ENCODE measurements around the gene LDLRAD3. TPM values are rescaled to one million over a fixed set of nuclear protein-coding genes. Genes with fewer than 3 reads are reported as not detected.

LDLRAD3 gene
- polyA plus RNA-seq, 1 of the 3 experiments (the other 2 are of a cell fraction), result 10.6 TPM

DNA sequence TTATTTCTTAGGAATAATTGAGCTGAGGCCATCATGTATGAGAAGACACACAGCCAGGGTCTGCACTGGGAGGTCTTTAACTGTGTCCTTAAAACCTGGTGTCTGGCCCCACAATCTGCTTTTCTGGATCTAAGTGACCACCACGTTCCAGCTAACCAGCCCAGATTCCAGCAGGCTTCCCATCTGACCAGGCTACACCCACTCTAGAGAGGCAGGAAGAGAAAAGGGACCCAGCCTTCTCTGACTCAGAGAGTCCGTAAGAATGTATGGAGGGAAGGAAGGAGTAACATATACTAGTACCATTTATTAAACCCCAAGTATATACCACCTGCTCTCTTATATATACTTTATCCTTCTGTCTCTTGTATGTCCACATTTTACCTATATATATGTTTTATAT, 80.1 kb downstream of the LDLRAD3 start:
- WGBS (ENCODE audit: low lambda C conversion rate), result 28% methylated on average over 2 of the region's 2 CpGs

DNA sequence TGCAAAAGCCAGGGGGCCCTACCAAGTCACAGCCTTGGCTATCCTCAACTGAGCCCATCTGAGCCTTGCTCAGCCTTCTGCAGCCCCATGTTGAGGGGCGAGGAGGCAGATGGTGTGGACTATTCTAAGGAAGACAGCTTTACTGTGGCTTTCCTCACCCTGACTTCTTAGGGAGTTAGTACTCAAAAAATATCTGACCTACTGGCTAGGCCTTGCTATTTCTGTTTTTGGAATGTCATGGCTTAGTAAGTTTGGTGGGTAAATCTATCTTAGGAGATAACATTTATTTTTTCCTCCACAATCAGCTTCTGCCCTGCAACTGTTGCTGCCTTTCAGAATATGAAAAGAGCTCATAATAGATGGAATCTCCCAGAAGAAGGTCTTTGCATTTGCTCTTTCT, 80.9 kb downstream of the LDLRAD3 start:
- H2AFZ ChIP-seq (ENCODE audit: low read depth), result no peak overlapping the region
- TF ChIP-seq, protein P1, sequence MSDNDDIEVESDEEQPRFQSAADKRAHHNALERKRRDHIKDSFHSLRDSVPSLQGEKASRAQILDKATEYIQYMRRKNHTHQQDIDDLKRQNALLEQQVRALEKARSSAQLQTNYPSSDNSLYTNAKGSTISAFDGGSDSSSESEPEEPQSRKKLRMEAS (IDR thresholded peaks at IDR 0.05; ENCODE audit: low read depth), result no peak
- TF ChIP-seq FOSL2 (IDR thresholded peaks at IDR 0.05; ENCODE audit: borderline replicate concordance, low read depth), result no peak
- TF ChIP-seq, protein P2, sequence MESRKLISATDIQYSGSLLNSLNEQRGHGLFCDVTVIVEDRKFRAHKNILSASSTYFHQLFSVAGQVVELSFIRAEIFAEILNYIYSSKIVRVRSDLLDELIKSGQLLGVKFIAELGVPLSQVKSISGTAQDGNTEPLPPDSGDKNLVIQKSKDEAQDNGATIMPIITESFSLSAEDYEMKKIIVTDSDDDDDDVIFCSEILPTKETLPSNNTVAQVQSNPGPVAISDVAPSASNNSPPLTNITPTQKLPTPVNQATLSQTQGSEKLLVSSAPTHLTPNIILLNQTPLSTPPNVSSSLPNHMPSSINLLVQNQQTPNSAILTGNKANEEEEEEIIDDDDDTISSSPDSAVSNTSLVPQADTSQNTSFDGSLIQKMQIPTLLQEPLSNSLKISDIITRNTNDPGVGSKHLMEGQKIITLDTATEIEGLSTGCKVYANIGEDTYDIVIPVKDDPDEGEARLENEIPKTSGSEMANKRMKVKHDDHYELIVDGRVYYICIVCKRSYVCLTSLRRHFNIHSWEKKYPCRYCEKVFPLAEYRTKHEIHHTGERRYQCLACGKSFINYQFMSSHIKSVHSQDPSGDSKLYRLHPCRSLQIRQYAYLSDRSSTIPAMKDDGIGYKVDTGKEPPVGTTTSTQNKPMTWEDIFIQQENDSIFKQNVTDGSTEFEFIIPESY (IDR thresholded peaks at IDR 0.05; ENCODE audit: borderline replicate concordance, low read depth), result no peak
- H3K36me3 ChIP-seq (replicated peaks in 1 of 2; ENCODE audit: control insufficient read depth in 1 of 2, insufficient read depth in 2 of 2, low read length in 1 of 2), result no peaks in the 10 kb centered on the region
- no peak for DNase-seq
- H3K9me3 ChIP-seq, result no peaks in the 10 kb centered on the region
- 100% methylated on average over 1 of the region's 1 CpG for WGBS (ENCODE audit: low lambda C conversion rate)
- no peaks in the 10 kb centered on the region for H3K27me3 ChIP-seq (ENCODE audit: insufficient read depth)
- ChIA-PET POLR2A (no interaction called here), CTCF (interaction anchor here (1.0 to 1.2 kb wide), 2 partner anchors 45 to 202 kb away, joined by 3 to 7 read pairs; no protein-coding TSS in a partner anchor)
- no peaks in the 10 kb centered on the region for H3K9me2 ChIP-seq
- no peaks in the 10 kb centered on the region for H4K20me1 ChIP-seq (ENCODE audit: insufficient read depth)
- H3K4me3 ChIP-seq (ENCODE audit: low read depth in 2 of 2, low read length in 1 of 2), result no peak overlapping the region
- no peaks in the 10 kb centered on the region for H3F3A ChIP-seq (replicated peaks; ENCODE audit: insufficient read depth)
- no peaks in the 10 kb centered on the region; the same call in 1 of the 2 replicates for H3K79me2 ChIP-seq (ENCODE audit: insufficient read depth)
- H3K4me1 ChIP-seq (ENCODE audit: control insufficient read depth in 1 of 2, insufficient read depth in 2 of 2, low read depth in 1 of 2, low read length in 1 of 2), result peaks cover 6% of the 10 kb centered on the region in 2 experiments; a peak in 3 of 4 replicates
- no peak overlapping the region for H3K4me2 ChIP-seq
- no peak overlapping the region for H3K27ac ChIP-seq (ENCODE audit: low read depth in 2 of 2, low read length in 1 of 2)
- H3K9ac ChIP-seq, result no peak overlapping the region

More for the DNA sequence above, 80.1 kb downstream of the LDLRAD3 start:
- Histone ChIP-seq H2AFZ (ENCODE audit: low read depth) (no peak overlapping the region), H3K27ac (ENCODE audit: low read depth in 2 of 2, low read length in 1 of 2) (no peak overlapping the region), H3K27me3 (ENCODE audit: insufficient read depth) (no peaks in the 10 kb centered on the region), H3K4me1 (ENCODE audit: control insufficient read depth in 1 of 2, insufficient read depth in 2 of 2, low read depth in 1 of 2, low read length in 1 of 2) (peaks cover 11 to 12% of the 10 kb centered on the region in 2 experiments; a peak in 3 of 4 replicates), H3K4me2 (no peak overlapping the region), H3K79me2 (ENCODE audit: insufficient read depth) (no peaks in the 10 kb centered on the region; the same call in 1 of the 2 replicates), H3K9ac (no peak overlapping the region), H3K9me3 (no peaks in the 10 kb centered on the region), H3F3A (replicated peaks; ENCODE audit: insufficient read depth) (no peaks in the 10 kb centered on the region), H4K20me1 (ENCODE audit: insufficient read depth) (no peaks in the 10 kb centered on the region), H3K36me3 (replicated peaks in 1 of 2; ENCODE audit: control insufficient read depth in 1 of 2, insufficient read depth in 2 of 2, low read length in 1 of 2) (no peaks in the 10 kb centered on the region), H3K4me3 (ENCODE audit: low read depth in 2 of 2, low read length in 1 of 2) (no peak overlapping the region), H3K9me2 (no peaks in the 10 kb centered on the region)
- TF ChIP-seq MXI1 (IDR thresholded peaks at IDR 0.05; ENCODE audit: low read depth, low read length), result no peak
- no peak for TF ChIP-seq RFX5 (IDR thresholded peaks at IDR 0.05; ENCODE audit: low read length)
- no peak for TF ChIP-seq FOSL2 (IDR thresholded peaks at IDR 0.05; ENCODE audit: borderline replicate concordance, low read depth)
- TF ChIP-seq FOXJ3 (CRISPR knock-in tag; IDR thresholded peaks at IDR 0.05), result no peak
- no peak for TF ChIP-seq FOXM1 (IDR thresholded peaks at IDR 0.05; ENCODE audit: low read depth)
- TF ChIP-seq RAD21 (IDR thresholded peaks at IDR 0.05; ENCODE audit: low read length), result no peak
- TF ChIP-seq MEF2A (IDR thresholded peaks at IDR 0.05; ENCODE audit: borderline replicate concordance, low read depth), result no peak
- TF ChIP-seq, protein P3, sequence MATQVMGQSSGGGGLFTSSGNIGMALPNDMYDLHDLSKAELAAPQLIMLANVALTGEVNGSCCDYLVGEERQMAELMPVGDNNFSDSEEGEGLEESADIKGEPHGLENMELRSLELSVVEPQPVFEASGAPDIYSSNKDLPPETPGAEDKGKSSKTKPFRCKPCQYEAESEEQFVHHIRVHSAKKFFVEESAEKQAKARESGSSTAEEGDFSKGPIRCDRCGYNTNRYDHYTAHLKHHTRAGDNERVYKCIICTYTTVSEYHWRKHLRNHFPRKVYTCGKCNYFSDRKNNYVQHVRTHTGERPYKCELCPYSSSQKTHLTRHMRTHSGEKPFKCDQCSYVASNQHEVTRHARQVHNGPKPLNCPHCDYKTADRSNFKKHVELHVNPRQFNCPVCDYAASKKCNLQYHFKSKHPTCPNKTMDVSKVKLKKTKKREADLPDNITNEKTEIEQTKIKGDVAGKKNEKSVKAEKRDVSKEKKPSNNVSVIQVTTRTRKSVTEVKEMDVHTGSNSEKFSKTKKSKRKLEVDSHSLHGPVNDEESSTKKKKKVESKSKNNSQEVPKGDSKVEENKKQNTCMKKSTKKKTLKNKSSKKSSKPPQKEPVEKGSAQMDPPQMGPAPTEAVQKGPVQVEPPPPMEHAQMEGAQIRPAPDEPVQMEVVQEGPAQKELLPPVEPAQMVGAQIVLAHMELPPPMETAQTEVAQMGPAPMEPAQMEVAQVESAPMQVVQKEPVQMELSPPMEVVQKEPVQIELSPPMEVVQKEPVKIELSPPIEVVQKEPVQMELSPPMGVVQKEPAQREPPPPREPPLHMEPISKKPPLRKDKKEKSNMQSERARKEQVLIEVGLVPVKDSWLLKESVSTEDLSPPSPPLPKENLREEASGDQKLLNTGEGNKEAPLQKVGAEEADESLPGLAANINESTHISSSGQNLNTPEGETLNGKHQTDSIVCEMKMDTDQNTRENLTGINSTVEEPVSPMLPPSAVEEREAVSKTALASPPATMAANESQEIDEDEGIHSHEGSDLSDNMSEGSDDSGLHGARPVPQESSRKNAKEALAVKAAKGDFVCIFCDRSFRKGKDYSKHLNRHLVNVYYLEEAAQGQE (IDR thresholded peaks at IDR 0.05; ENCODE audit: low read depth, low read length), result no peak
- TF ChIP-seq JUND (IDR thresholded peaks at IDR 0.05), result no peak
- CTCF ChIA-PET, result interaction anchor here (1.2 to 1.8 kb wide), 2 partner anchors 19 to 202 kb away, joined by 7 to 8 read pairs; no protein-coding TSS in a partner anchor
- POLR2A ChIA-PET, result no interaction called here
- DNase-seq, result no peak

Measured in SK-N-SH (cell line).